Embryonic facial prominence (tissue), 1 donor: ENCODE results near the gene PKDCC.

ENCODE experiments used
- DNase-seq: peaks from one replicate; pipeline ENCODE4 v3.0.0-alpha.2; 2016; ENCODE audit errors: extremely low spot score

The PKDCC gene

GRCh38 chr2:42089340-42089925, 41.6 kb downstream of the PKDCC start:
- no peak for DNase-seq

GRCh38 chr2:42090216-42090615, 42.4 kb downstream of the PKDCC start:
- no peak for DNase-seq

GRCh38 chr2:42091671-42092070, 43.9 kb downstream of the PKDCC start:
- DNase-seq: no peak

- no peak for DNase-seq
These were observed 44.5 kb downstream of the PKDCC start for GRCh38 chr2:42092084-42092996.

- DNase-seq: no peak
These were observed 46.3 kb downstream of the PKDCC start for GRCh38 chr2:42094114-42094513.

DNA sequence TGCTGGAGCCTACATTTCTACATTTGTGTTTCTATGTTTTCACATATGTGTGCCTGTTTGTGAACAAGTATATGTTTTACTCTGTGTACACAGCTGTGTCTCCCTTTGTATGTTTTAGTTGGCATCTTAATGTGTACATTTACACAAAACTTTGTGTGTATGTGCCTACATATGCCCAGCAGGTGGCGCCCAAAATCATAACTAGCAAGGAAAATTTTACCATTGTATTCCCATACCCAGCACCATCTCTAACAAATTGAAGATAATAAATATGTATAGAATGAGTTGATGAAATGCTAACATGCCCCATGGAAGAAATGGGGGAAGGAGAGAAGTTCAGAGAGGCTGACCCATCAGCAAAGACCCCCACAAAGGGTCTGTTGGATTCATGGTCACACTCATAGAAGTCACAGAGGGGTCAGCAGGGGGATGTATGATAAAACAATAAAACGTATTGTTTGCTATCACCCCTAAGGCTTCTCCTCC, 48.1 kb downstream of the PKDCC start:
- DNase-seq: peak; percentile 73

- DNase-seq: no peak
These were observed 49.2 kb downstream of the PKDCC start for GRCh38 chr2:42096869-42097591.

DNA sequence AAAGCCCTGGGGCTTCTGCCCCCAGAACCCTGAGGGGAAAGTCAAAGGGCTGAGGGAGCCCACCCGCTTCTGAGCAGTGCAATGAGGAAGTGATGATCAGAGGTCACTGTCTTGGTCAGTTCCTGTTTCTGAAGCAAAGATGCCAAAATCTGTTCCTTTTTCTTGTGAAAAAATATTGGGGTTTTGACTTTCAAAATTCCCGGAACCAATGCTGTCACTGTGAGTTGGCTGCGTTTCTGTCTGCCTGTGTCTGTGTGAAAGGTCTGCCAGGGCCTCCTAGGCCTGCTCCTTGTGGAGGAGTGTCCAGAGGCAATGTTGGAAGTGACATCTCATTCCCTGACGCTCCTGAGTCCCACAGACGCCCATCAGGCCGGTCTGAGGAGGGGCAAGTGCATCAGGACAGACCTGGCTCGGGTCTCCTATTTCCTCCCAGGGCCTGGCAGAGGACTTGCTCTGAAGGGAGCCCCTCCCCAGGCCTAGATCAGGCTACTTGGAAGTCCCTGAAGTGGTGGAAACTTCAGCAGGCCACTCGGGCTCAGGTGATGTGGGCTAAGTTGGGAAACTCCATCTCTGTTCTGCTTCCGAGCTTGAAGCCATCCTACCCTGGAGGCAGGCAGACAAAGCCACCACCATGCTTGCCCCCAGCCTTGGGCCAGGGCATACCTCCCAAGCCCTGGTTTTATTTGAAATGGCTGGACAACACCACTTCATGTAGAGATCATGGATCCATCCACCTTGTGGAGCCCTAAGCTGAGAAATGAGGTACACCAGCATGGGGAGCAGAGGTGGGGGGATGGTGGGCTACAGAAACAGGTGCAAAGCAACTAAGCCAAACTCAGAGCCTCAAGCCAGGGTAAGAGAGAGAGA, 51.0 kb downstream of the PKDCC start:
- DNase-seq: no peak

DNA sequence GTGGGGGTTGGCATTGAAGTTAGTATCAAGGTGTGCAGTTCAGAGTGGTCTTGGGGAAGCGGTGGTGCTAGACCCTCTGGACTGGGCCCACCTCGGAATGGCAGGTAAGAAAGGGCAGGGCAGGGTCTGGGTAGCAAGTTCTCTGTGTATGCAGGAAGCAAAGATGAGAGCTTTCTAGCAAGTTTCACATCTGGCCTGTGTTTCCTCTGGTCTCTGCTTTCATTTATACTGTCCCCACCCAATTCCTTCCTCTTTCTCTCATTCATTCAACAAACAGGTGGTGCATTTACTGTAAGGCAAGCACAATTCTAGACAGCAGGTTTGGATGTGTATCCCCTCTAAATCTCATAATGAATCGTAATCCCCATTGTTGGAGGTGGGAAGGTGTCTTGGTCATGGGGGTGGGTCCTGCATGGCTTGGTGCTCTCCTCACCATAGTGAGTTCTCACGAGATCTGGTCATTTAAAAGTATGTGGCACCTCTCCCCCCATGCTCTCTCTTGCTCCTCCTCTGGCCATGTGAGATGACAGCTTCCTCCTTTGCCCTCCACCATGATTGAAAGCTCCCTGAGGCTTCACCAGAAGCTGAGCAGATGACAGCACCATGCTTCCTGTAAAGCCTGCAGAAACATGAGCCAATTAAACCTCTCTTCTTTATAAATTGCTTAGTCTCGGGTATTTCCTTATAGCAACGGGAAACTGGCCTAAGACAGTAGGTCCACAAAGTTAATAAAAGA, 51.8 kb downstream of the PKDCC start:
- no peak for DNase-seq

- no peak for DNase-seq
These were observed 52.9 kb downstream of the PKDCC start for GRCh38 chr2:42100683-42101205.

- no peak for DNase-seq
These were observed 53.6 kb downstream of the PKDCC start for GRCh38 chr2:42101206-42102023.

GRCh38 chr2:42102024-42102590, 54.3 kb downstream of the PKDCC start:
- DNase-seq: peak; percentile 66

DNA sequence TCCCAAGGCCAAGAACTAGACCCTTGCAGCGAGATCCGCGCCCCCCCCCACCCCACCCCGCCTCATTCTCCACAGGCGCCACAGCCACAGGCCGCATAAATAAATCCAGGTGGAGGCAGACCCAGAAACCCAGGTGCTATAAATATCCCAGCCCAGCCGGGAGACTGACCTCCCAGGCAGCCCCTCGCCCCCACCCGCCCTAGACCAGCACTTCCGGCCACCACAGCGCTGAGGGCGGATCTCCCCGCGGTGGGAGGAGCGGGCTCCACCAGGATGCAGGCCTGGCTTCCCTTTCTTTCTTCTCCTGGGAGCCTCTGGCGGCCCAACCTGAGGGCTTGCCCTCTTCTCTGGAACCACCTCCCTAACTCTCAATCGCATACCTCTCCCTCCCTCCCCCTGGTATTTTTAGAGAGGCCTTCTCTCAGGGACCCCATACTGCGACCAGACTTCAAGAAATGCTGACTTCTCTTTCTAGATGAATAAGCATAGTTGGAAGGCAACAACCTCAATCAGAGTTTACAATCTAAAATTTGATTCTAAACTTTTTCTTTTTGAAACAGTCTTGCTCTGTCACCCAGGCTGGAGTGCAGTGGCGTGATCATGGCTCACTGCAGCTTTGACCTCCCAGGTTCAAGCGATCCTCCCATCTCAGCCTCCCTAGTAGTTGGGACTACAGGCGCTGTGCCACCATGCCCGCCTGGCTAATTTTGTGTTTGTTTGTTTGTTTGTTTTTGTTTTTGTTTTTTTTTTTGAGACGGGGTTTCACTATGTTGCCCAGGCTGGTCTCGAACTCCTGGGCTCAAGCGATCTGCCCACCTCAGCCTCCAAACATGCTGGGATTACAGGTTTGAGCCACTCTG, 55.0 kb downstream of the PKDCC start:
- no peak for DNase-seq

DNA sequence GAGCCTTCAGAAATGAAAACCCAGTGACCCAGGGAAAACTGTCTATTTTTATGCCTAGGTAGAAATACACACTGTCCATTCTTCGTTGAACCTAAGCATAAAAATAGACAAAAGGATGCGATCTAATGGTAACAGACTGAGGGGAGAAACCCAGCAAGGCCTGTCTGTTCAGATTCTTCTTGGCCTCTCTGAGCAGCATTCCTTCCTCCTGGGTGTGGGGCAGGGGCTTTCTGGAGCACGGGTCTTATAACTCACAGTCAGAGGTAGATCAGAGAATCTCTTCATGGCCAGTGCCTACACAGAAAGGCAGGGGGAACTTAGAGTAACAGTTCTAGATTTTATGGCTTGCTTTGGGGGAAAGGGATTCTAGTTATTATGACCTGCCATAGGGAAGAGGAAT, 56.0 kb downstream of the PKDCC start:
- DNase-seq: no peak

GRCh38 chr2:42104621-42105020, 56.8 kb downstream of the PKDCC start:
- DNase-seq: no peak

DNA sequence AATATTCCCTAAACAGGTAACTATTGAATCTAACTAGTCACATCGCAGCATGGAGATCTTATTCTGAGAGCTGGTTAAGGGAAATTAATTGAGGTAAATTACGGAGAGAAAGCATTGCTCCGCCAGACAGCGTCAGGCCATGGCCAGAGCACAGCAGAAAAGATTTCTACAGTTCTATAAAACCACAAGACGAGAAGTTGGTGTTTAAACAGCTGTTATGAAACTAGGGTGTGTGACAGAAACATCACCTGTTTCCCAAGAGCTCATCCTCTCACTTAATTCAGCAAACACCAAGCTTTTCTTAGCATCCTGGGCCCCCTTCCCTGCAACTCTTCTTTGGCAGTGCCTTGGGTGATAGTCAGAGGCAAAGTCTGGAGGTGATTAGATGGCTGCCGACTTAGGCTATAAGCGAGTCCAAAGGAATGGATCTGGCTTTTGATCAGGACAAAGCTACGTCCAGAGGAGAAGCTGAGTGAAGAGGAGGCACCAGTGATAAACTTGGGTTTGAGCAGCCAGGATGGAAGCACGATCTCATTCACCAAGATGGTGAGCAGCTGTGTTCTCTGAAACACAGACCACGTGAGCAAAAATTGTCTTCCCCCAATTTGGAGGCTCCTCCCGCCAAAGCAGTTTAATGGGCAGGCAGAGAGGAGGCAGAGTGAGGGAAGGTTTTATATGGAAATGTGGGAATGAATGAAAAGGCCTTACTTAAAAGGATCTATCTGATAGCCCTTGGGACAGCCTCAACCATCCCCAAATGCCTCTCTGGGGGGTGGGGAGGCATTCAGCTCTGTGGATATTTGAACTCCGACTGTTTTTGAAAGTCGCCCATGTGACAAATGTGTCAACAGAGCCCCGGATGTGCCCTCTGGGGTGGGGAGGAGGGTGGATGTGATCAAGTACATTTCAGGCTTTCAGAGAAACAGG, 57.8 kb downstream of the PKDCC start:
- no peak for DNase-seq

DNA sequence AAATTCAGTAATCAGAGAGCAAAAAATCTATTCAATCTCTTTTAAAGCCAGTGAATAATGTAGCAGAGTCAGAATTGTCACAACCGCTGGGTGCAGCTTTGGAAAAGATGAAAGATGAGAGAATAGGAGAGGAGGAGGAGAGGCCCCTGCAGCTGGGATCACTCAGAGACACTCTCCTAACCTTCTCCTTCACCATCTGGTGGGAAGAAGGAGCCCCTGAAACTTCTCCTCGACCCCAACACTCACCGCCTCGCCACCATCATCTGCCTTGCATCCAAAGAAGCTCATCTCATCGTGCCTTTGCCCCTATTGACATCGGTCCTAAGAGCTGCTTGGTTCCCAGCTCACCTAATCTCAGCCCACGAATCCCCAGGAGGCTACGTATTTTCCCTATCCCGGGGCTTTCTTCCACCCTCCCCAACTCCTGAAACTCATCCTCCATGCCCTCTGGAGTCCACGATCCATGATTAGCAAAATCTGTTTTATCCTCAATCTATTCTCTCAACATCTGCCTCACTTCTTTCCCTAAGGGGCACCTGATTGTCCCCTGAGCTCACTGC, 58.5 kb downstream of the PKDCC start:
- DNase-seq: no peak
